ENCODE data around the gene CBX5. TPM values are rescaled to one million over a fixed set of nuclear protein-coding genes. Genes with fewer than 3 reads are reported as not detected.

Gene CBX5
- total RNA-seq, 1 donor from 2014 or later, result 44.1 TPM

DNA sequence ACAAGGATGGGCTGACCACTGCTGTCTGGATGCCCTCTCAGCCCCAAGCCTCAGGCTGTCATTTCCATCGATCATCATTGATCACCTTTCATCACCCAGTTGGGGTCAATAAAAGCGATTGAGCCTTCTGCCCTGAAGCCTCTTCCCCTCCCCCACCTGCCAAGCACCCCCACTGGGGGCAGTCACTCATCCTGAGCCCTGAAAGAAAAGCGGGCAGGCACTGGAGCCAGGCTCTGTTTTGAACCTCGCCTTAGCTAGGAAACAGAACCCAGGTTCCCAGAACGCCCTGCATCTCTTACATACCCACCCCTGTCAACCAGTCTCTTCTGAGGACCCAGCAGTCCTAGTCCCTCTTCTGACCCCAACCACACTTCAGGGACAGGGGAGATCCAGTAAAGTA, 96.9 kb downstream of the CBX5 start:
- DNase-seq, result no peak
- TF ChIP-seq, protein P1, sequence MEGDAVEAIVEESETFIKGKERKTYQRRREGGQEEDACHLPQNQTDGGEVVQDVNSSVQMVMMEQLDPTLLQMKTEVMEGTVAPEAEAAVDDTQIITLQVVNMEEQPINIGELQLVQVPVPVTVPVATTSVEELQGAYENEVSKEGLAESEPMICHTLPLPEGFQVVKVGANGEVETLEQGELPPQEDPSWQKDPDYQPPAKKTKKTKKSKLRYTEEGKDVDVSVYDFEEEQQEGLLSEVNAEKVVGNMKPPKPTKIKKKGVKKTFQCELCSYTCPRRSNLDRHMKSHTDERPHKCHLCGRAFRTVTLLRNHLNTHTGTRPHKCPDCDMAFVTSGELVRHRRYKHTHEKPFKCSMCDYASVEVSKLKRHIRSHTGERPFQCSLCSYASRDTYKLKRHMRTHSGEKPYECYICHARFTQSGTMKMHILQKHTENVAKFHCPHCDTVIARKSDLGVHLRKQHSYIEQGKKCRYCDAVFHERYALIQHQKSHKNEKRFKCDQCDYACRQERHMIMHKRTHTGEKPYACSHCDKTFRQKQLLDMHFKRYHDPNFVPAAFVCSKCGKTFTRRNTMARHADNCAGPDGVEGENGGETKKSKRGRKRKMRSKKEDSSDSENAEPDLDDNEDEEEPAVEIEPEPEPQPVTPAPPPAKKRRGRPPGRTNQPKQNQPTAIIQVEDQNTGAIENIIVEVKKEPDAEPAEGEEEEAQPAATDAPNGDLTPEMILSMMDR (IDR thresholded peaks at IDR 0.05; ENCODE audit: borderline replicate concordance), result no peak
- intact Hi-C loops (cut with micrococcal nuclease), result no loop called here
- H3K27ac ChIP-seq (replicated peaks), result no peak overlapping the region
- no peaks in the 10 kb centered on the region for H3K27me3 ChIP-seq (ENCODE audit: low read depth)
- H3K4me1 ChIP-seq, result peaks cover 6% of the 10 kb centered on the region
- H3K36me3 ChIP-seq, result peaks cover 28% of the 10 kb centered on the region
- no peaks in the 10 kb centered on the region for H3K9me3 ChIP-seq (replicated peaks)
- H3K4me3 ChIP-seq, result no peak overlapping the region

DNA sequence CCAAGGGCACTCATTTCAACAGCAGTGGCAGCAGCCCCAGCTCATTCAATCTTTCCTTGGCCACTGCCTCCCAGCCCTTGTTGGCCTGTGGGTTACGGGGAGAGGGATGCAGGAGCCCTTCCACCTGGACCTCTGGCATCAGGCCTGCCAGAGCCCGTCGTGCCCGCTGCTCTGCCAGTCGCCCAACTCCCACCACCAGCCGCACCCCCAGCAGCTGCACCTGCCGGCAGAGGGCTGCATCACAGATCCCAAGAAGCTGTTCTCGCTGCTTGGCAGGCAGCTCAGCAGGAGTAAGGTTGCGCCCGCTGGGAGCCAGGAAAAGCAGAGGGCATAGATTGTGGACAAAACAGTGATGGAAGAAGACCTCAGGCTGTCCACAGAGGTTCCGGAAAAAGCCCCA, 97.8 kb downstream of the CBX5 start:
- Histone ChIP-seq H3K27me3 (ENCODE audit: low read depth) (no peaks in the 10 kb centered on the region), H3K4me1 (no peaks in the 10 kb centered on the region), H3K9me3 (replicated peaks) (no peaks in the 10 kb centered on the region), H3K4me3 (no peak overlapping the region), H3K27ac (replicated peaks) (no peak overlapping the region), H3K36me3 (peaks cover 28% of the 10 kb centered on the region)
- TF ChIP-seq, protein P1 (IDR thresholded peaks at IDR 0.05; ENCODE audit: borderline replicate concordance), result no peak
- intact Hi-C loops (cut with micrococcal nuclease), result no loop called here
- DNase-seq, result no peak

Other genes with a start within 250 kb of the CBX5 start
- gene HOXC5, start 247.1 kb downstream of the CBX5 start, total RNA-seq, result not detected
- gene HOXC4, start 226.3 kb downstream of the CBX5 start, total RNA-seq, result not detected
- 16.2 TPM for gene SMUG1, start 91.1 kb downstream of the CBX5 start, total RNA-seq
- 423 TPM for gene HNRNPA1, start 604 bp upstream of the CBX5 start, total RNA-seq
- 0.71 TPM for gene NFE2, start 20.9 kb upstream of the CBX5 start, total RNA-seq
- gene COPZ1, start 45.0 kb upstream of the CBX5 start, total RNA-seq, result 110 TPM
- gene GPR84, start 84.4 kb upstream of the CBX5 start, total RNA-seq, result not detected
- gene ZNF385A, start 104.6 kb upstream of the CBX5 start, total RNA-seq, result 7.1 TPM
- 55.3 TPM for gene ITGA5, start 139.1 kb upstream of the CBX5 start, total RNA-seq
- gene GTSF1, start 193.5 kb upstream of the CBX5 start, total RNA-seq, result not detected
- gene NCKAP1L, start 217.6 kb upstream of the CBX5 start, total RNA-seq, result 7.5 TPM

Measured in left ventricle myocardium inferior (tissue), 1 donor.